Right lobe of liver (tissue), 4 donors: ENCODE data around the gene RELA.

Experiments used
- POLR2A ChIP-seq: fragments of 450-650 bp; IDR thresholded peaks from one replicate; pipeline ENCODE4 v1.6.1; 2017; ENCODE audit warnings: antibody characterized with exemption, mild to moderate bottlenecking
- TF ChIP-seq, protein P1 (sequence below), 4 donors: fragments of 200-600 bp in 3 of 4; fragments of 450-650 bp in 1 of 4; IDR thresholded peaks; one replicate each; pipeline versions ENCODE4 v1.5.1 to v1.8.0; 2016 to 2022; ENCODE audit warnings: antibody characterized with exemption in 4 of 4, mild to moderate bottlenecking in 2 of 4
- donor health status: DM: no; HTN: no; CAD: no.
- donor health status: DM: no; HTN: no; CAD: no.
- donor health status: DM: no; HTN: yes; CAD: no.

DNA sequence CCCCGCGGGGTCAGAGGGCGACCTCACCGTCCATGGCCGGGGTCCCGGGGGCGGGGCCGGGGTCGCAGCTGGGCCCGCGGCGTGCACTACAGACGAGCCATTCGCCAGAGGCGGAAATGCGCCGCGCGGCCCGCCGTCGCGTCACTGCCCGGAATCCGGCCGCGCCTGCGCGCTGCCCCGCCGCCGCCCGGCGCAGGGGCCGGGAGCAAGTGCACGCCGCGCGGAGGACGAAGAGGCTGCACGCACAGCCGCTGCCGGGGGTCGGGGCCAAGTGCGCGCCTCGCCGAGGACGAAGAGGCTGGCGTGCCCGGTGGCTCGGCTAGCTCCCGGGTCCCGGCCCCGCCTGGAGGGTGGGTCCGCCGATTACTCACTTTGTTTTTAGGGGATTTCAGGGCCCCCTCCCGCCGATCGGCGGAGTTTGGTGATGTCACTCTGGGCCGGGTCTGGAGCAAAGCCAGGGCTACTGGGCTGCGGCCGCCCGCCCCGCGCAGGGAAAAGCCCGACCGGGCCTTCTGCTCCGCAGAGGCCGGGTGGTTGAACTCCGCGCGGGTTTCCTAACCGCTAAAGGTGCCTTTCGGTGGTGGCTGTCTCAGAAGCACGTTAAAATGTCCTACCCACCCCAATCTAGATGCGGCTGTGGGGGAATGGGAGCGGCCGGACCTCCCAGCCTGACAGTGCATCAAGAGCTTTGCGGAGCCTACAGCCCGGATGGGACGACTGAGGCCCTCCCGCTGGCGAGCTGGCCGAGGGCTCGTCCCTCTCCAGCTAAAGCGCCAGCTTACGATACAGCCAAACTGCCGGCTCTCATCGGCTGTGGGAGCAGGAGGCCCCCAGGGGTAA, at the start of gene RELA:
- TF ChIP-seq, protein P1, sequence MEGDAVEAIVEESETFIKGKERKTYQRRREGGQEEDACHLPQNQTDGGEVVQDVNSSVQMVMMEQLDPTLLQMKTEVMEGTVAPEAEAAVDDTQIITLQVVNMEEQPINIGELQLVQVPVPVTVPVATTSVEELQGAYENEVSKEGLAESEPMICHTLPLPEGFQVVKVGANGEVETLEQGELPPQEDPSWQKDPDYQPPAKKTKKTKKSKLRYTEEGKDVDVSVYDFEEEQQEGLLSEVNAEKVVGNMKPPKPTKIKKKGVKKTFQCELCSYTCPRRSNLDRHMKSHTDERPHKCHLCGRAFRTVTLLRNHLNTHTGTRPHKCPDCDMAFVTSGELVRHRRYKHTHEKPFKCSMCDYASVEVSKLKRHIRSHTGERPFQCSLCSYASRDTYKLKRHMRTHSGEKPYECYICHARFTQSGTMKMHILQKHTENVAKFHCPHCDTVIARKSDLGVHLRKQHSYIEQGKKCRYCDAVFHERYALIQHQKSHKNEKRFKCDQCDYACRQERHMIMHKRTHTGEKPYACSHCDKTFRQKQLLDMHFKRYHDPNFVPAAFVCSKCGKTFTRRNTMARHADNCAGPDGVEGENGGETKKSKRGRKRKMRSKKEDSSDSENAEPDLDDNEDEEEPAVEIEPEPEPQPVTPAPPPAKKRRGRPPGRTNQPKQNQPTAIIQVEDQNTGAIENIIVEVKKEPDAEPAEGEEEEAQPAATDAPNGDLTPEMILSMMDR (IDR thresholded peaks at IDR 0.05) = no peak
- TF ChIP-seq POLR2A = peak; percentile 84
